Mesothelial cell of epicardium (in vitro differentiated cells): Measurements from ENCODE around the gene LDB2. TPM values are rescaled to one million over a fixed set of nuclear protein-coding genes. Genes with fewer than 3 reads are reported as not detected.

ENCODE experiments used
- DNase-seq, 2 experiments: peaks; one replicate each; pipeline ENCODE4 v3.0.0; 2021; ENCODE audit warnings: low spot score in 2 of 2; ENCODE audit not compliant: unreplicated experiment in 2 of 2
- H3K27ac Mint-ChIP-seq: 2 replicates; pipeline ENCODE4 v1.8.0; 2021; ENCODE audit warnings: mixed read lengths
- H3K27me3 Mint-ChIP-seq: 2 replicates; pipeline ENCODE4 v1.8.0; 2021; ENCODE audit warnings: low read depth, mixed read lengths
- H3K36me3 Mint-ChIP-seq: 2 replicates; pipeline ENCODE4 v1.8.0; 2021; ENCODE audit warnings: mixed read lengths
- H3K4me1 Mint-ChIP-seq: 2 replicates; pipeline ENCODE4 v1.8.0; 2021; ENCODE audit warnings: mixed read lengths
- H3K4me3 Mint-ChIP-seq: 2 replicates; pipeline ENCODE4 v1.8.0; 2021; ENCODE audit warnings: mild to moderate bottlenecking, moderate library complexity, mixed read lengths
- H3K9me3 Mint-ChIP-seq: 2 replicates; pipeline ENCODE4 v1.8.0; 2021; ENCODE audit warnings: mixed read lengths
- total RNA-seq: library from RNA; stranded (reverse); gene quantifications from 3 replicates; pipeline ENCODE4 v1.2.1, GENCODE V29; 2021
- TF ChIP-seq, protein P1 (sequence below): fragments of 200-600 bp; sonication (generic); IDR thresholded peaks from one replicate; pipeline ENCODE4 v1.5.0; 2021; ENCODE audit warnings: antibody characterized with exemption; ENCODE audit not compliant: unreplicated experiment

LDB2 gene
- total RNA-seq, 1 donor from 2014 or later = 7.6 TPM

- Mint-ChIP-seq H3K4me1 (no peaks in the 10 kb centered on the region), H3K27me3 (no peaks in the 10 kb centered on the region), H3K9me3 (peaks cover 12% of the 10 kb centered on the region), H3K4me3 (no peak overlapping the region), H3K27ac (no peak overlapping the region), H3K36me3 (no peaks in the 10 kb centered on the region)
- no peak for DNase-seq
- TF ChIP-seq, protein P1, sequence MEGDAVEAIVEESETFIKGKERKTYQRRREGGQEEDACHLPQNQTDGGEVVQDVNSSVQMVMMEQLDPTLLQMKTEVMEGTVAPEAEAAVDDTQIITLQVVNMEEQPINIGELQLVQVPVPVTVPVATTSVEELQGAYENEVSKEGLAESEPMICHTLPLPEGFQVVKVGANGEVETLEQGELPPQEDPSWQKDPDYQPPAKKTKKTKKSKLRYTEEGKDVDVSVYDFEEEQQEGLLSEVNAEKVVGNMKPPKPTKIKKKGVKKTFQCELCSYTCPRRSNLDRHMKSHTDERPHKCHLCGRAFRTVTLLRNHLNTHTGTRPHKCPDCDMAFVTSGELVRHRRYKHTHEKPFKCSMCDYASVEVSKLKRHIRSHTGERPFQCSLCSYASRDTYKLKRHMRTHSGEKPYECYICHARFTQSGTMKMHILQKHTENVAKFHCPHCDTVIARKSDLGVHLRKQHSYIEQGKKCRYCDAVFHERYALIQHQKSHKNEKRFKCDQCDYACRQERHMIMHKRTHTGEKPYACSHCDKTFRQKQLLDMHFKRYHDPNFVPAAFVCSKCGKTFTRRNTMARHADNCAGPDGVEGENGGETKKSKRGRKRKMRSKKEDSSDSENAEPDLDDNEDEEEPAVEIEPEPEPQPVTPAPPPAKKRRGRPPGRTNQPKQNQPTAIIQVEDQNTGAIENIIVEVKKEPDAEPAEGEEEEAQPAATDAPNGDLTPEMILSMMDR = no peak
These were observed 14.6 kb downstream of the LDB2 start for GRCh38 chr4:16883806-16884205.

DNA sequence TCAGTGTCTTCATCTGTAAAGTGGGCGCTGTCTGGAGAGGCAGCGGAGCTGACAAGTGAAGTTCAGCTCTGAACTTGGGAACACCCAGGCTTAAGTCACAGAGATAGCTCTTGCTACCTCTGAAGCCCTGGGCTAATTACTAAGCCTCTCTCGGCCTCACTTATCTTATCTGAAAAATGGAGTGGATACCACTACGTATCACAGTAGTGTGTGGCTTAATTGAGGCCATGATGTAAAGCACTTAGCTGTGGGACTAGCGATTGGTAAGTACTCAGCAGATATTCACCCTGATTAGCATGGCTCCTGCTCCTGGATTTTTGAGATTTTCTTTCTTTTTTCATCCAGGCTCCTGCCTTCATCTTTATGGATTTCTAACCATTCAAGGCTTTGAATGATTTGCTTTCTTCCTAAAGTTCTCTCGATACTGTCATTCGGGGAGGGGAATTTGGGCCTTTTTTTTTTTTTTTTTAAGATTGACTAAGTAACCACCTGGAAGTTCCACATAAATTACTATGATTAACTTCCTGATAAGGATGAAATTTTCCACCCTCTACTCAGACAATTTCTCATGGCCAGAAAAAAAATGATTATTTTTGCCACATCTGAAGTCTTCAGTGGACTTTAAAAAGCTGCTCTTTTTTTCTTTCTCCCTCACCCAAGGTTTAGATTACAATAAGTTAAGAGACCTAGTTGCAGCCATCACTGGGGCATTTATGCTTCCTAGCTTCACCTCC is 17.1 kb downstream of the LDB2 start:
- H3K9me3 Mint-ChIP-seq = peaks cover 15% of the 10 kb centered on the region
- H3K36me3 Mint-ChIP-seq = no peaks in the 10 kb centered on the region
- TF ChIP-seq, protein P1 = no peak
- H3K27ac Mint-ChIP-seq = no peak overlapping the region
- no peak overlapping the region for H3K4me3 Mint-ChIP-seq
- H3K27me3 Mint-ChIP-seq = no peaks in the 10 kb centered on the region
- no peaks in the 10 kb centered on the region for H3K4me1 Mint-ChIP-seq
- DNase-seq = no peak

- Mint-ChIP-seq H3K27me3 (no peaks in the 10 kb centered on the region), H3K36me3 (no peaks in the 10 kb centered on the region), H3K4me3 (no peak overlapping the region), H3K4me1 (no peaks in the 10 kb centered on the region), H3K27ac (no peak overlapping the region), H3K9me3 (peaks cover 15% of the 10 kb centered on the region)
- TF ChIP-seq, protein P1 = no peak
- no peak for DNase-seq
These were observed 23.0 kb downstream of the LDB2 start for GRCh38 chr4:16875487-16875886.

DNA sequence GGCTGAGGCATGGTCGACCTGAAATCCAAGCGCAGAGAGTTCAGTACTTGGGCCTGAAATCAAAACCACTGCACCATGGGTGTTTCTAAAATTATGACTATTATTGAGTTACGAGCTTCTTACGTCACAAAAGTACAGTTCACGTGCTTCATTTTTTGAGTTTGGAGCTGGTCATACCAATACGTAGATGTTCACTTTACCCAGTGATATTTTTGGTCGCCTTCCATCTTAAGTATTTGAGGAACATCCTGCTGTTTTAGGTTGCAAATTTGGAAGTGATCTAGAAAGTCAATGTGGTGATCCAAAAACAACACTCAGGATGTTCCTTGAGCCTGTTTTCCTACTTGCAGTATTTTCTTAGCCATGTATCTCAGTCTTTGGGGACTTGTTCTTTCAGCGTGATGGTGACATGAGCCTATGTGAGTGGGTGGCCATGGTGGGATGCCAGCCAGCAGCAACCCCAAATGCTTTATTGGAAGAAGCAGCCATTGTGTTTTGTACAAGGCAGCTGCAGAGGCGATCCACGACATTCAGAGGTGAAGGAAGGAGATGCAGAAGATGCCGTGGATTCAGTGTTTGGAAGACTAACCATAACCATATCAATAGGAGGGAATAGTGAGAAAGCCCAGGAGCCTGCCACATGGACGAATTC is 28.7 kb downstream of the LDB2 start:
- Mint-ChIP-seq H3K36me3 (no peaks in the 10 kb centered on the region), H3K27ac (no peak overlapping the region), H3K9me3 (no peaks in the 10 kb centered on the region), H3K27me3 (peaks cover 4% of the 10 kb centered on the region), H3K4me3 (no peak overlapping the region), H3K4me1 (peaks cover 4% of the 10 kb centered on the region)
- DNase-seq = no peak
- TF ChIP-seq, protein P1 = no peak

GRCh38 chr4:16868674-16869073 is 29.8 kb downstream of the LDB2 start:
- no peak for DNase-seq
- TF ChIP-seq, protein P1 = no peak
- no peak overlapping the region for H3K27ac Mint-ChIP-seq
- H3K4me3 Mint-ChIP-seq = no peak overlapping the region
- no peaks in the 10 kb centered on the region for H3K36me3 Mint-ChIP-seq
- H3K4me1 Mint-ChIP-seq = peaks cover 4% of the 10 kb centered on the region
- peaks cover 6% of the 10 kb centered on the region for H3K27me3 Mint-ChIP-seq
- no peaks in the 10 kb centered on the region for H3K9me3 Mint-ChIP-seq
